Activated CD4-positive, alpha-beta memory T cell treated with anti-CD3 and anti-CD28 coated beads, Interleukin-2, amount 10 ng/mL, durations not matched to agents 7 days and 5 days (primary cell): ENCODE measurements around the gene PRICKLE3. TPM values are rescaled to one million over a fixed set of nuclear protein-coding genes. Genes with fewer than 3 reads are reported as not detected.
"Not testable (repeated sequence)": the region's sequence is repeated elsewhere in the genome, so short reads cannot be mapped to it uniquely, and the experiment has no call there.

Source experiments
- CTCF ChIA-PET: fragments of 350-600 bp; sonication (Branson Sonifier 250); formaldehyde crosslinking; loops from one replicate; lab custom pipeline; 2021; ENCODE audit warnings: antibody characterized with exemption, inconsistent platforms; lab: Charles Lee
- POLR2A ChIA-PET: fragments of 350-600 bp; sonication (Branson Sonifier 250); formaldehyde crosslinking; loops from one replicate; lab custom pipeline; 2021; ENCODE audit warnings: antibody characterized with exemption; lab: Charles Lee
- DNase-seq: peaks from one replicate; pipeline ENCODE4 v3.0.0-alpha.2; 2020
- H3K27ac Mint-ChIP-seq: one replicate; pipeline ENCODE4 v1.8.0; 2021; ENCODE audit warnings: mild to moderate bottlenecking, mixed read lengths
- H3K27me3 Mint-ChIP-seq: one replicate; pipeline ENCODE4 v1.8.0; 2021; ENCODE audit warnings: mixed read lengths
- H3K36me3 Mint-ChIP-seq: one replicate; pipeline ENCODE4 v1.8.0; 2021; ENCODE audit warnings: low read depth, mixed read lengths
- H3K4me1 Mint-ChIP-seq: one replicate; pipeline ENCODE4 v1.8.0; 2021; ENCODE audit warnings: mixed read lengths
- H3K4me3 Mint-ChIP-seq: one replicate; pipeline ENCODE4 v1.8.0; 2021; ENCODE audit warnings: mild to moderate bottlenecking, mixed read lengths
- H3K9me3 Mint-ChIP-seq: one replicate; pipeline ENCODE4 v1.8.0; 2021; ENCODE audit warnings: mixed read lengths
- total RNA-seq, 2 experiments: library from RNA; stranded (reverse); gene quantifications; one replicate each; pipeline ENCODE4 v1.2.3, GENCODE V29; 2021

The PRICKLE3 gene
- total RNA-seq, 2 experiments from 2014 or later: 19.0 to 20.3 TPM

DNA sequence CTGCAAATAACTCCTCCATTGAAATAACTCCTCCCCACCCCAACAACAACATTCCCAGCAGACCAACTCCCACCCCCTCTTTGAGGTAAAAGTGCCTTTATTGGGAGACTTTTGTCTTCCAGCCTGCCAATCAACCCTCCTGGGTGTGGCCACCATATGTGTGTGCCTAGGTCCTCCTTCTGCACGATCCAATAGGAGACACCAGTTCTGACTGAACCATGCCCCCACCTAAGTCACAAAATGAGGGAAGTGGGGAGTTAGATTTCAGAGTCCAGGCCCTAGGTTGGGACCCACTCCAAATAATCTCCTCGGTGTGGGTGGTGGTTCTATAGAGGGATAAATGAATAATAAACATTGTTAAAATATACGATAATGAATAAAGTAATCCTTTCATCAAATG lies 11.4 kb downstream of the PRICKLE3 start:
- Mint-ChIP-seq H3K4me3 (no peak overlapping the region), H3K4me1 (peaks cover 47% of the 10 kb centered on the region), H3K27me3 (no peaks in the 10 kb centered on the region), H3K9me3 (no peaks in the 10 kb centered on the region), H3K27ac (no peak overlapping the region), H3K36me3 (peaks cover 50% of the 10 kb centered on the region)
- ChIA-PET POLR2A (interaction anchor here (0.6 to 2.1 kb wide), 2 partner anchors 8 to 95 kb away, joined by 3 to 6 read pairs; partner anchors contain the start of gene WDR45), CTCF (no interaction called here)
- DNase-seq: no peak

DNA sequence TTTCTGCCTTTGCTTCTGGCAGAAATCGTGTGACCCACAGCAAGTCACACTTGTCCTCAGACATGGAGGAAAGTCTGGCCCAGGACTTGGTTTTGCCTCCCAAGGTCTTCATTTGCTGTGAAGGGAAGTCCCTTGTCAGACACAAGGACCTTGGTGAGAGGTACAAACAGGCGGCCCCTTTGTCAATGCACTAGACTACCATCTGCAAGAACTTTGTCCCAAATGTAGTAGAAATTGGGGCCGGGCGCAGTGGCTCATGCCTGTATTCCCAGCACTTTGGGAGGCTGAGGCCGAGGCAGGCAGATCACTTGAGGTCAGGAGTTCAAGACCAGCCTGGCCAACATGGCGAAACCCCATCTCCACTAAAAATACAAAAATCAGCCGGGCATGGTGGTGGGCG lies 12.6 kb downstream of the PRICKLE3 start:
- Mint-ChIP-seq H3K36me3 (peaks cover 43% of the 10 kb centered on the region), H3K4me3 (peak overlapping the region; percentile 84), H3K4me1 (peaks cover 46% of the 10 kb centered on the region)
- H3K9me3 Mint-ChIP-seq, H3K27ac Mint-ChIP-seq, DNase-seq, H3K27me3 Mint-ChIP-seq: not testable (repeated sequence)
- POLR2A ChIA-PET: interaction anchor here (1.5 kb wide), 1 partner anchor 11 kb away, joined by 4 read pairs; no protein-coding TSS in a partner anchor
- CTCF ChIA-PET: interaction anchor here (1.8 kb wide), 1 partner anchor 17 kb away, joined by 6 read pairs; no protein-coding TSS in a partner anchor

DNA sequence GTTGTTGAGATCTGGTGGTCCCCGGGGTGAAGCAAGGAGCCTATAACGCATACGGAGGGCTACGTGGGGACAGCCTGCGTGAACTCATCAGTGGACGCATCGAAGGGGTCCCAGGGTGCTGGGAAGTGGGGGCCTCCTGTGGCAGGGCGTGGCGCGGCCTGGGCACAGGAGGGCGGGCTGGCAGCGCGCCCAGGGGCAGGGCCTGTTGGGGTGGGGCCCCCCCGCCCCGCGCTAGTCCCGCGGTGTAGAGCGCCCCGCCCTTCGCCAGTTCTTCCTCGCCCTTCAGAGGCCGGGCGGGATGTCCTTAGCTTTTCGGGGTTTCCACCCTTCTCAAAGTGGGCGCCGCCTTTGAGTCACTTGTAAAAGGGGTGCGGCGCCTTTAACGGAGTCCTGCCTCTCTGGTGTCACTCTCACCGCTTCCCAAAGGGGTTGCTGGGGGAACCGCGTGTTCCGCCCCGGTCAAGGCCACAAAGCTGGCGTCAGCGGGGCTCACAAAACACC lies 13.8 kb downstream of the PRICKLE3 start:
- CTCF ChIA-PET: interaction anchor here (1.0 to 1.8 kb wide), 2 partner anchors 16 to 19 kb away, joined by 3 to 6 read pairs; no protein-coding TSS in a partner anchor
- Mint-ChIP-seq H3K4me1 (peaks cover 52% of the 10 kb centered on the region), H3K4me3 (peak overlapping the region; percentile 84)

DNA sequence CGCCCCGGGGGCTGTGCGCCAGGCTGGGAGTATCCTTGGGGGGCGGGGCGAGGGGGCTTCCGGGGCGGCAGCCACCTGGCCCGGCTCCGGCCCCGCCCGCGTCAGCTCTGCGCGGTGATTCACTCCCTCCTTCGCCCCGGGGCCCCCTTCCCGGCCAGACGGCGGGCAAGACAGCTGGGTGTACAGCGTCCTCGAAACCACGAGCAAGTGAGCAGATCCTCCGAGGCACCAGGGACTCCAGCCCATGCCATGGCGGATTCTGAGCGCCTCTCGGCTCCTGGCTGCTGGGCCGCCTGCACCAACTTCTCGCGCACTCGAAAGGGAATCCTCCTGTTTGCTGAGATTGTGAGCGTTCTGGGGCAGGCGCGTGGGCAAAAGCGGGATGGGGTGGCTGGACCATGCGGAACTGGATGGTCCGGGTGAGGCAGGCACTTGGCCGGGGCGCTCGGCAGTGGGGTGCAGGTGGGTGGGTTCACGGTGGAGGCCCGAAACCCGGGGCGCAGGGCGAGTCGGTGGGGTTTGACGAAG lies 14.4 kb downstream of the PRICKLE3 start, which contains the start of gene PLP2:
Gene PLP2, plus strand, starts transcription at position 147 of the 528 bp plus-strand sequence. Its CDS starts 103 bp downstream, at position 250.
- H3K9me3 Mint-ChIP-seq: no peaks in the 10 kb centered on the region
- CTCF ChIA-PET: interaction anchor here (1.0 to 3.5 kb wide), 3 partner anchors 16 to 19 kb away, joined by 3 to 15 read pairs (median 6); no protein-coding TSS in a partner anchor

More for the DNA sequence above, 13.8 kb downstream of the PRICKLE3 start:
- Mint-ChIP-seq H3K36me3 (peaks cover 37% of the 10 kb centered on the region), H3K9me3 (no peaks in the 10 kb centered on the region), H3K27me3 (no peaks in the 10 kb centered on the region), H3K27ac (peak overlapping the region; percentile 89)
- POLR2A ChIA-PET: interaction anchor here (1.0 to 2.1 kb wide), 10 partner anchors 9 to 435 kb away, joined by 3 to 11 read pairs (median 4); partner anchors contain the start of genes HDAC6 and PRICKLE3
- DNase-seq: peak; percentile 85

DNA sequence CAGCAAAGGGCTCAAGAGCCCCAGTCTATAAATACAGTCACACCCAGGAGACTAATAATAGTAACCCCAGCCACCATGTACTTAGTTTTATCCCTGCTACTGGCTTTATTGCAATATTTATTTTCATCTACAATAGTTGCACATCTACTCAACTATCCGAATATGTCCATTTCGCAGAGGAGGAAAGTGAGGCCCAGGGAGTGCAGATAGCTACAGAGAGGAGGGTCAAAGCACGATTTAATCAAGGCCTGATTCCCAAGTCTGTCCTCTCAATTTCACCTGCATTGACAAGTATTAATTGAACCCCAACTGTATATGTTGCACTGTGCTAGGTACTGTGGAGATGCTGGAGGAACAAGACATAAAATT lies 18.4 kb downstream of the PRICKLE3 start:
- CTCF ChIA-PET: interaction anchor here (1.6 to 3.4 kb wide), 3 partner anchors 12 to 25 kb away, joined by 11 to 20 read pairs (median 18); no protein-coding TSS in a partner anchor

More for the DNA sequence above, 14.4 kb downstream of the PRICKLE3 start, which contains the start of gene PLP2:
- H3K4me1 Mint-ChIP-seq: peaks cover 54% of the 10 kb centered on the region
- POLR2A ChIA-PET: interaction anchor here (0.9 to 2.1 kb wide), 10 partner anchors 8 to 435 kb away, joined by 3 to 11 read pairs (median 4); partner anchors contain the start of genes HDAC6 and PRICKLE3
- DNase-seq: peak; percentile 79
- H3K4me3 Mint-ChIP-seq: peak within 1 kb of the TSS; percentile 84
- peak within 1 kb of the TSS; percentile 89 for H3K27ac Mint-ChIP-seq
- no peaks in the 10 kb centered on the region for H3K27me3 Mint-ChIP-seq
- H3K36me3 Mint-ChIP-seq: peaks cover 35% of the 10 kb centered on the region

DNA sequence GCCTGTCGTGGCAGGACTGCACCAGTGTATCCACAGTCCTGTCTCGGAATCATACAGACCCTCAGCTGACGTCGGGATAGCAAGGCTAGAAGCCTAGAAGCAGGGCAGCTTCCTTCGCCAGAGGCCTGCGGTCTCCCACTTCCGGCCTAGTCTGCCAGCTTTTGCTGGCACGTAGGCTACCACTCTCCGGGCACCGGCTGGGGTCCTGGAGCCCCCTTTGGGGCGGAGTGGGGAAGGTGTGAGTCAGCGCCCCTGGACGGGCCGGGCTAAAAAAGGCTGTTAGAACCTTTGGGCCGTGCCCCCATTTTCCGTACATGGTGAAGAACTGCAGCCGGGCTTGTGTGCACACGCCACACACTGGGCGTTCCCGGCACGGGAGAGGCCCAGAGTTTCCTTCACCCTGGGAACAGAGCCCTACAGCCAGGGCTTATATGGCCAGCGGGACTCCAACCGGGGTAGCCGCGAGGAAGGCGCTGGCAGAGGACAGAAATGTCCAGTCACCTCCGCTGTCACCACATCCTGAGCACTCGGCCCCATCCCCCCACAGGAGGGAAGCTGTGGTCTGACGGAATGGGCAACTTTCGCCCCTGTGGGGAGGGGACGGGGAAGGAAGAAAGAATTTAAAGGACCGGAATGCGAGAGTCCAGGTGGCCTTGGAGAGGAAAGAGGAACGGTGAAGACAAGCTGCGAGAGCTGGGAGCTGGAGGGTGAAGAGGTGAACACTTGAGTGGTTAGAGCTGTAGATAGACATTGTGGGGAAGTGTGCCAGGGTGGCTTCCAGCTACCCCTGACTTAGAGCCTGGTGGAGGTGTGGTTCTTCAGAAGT lies 19.0 kb downstream of the PRICKLE3 start:
- ChIA-PET POLR2A (interaction anchor here (0.7 to 2.6 kb wide), 15 partner anchors 8 to 269 kb away, joined by 3 to 30 read pairs (median 6); partner anchors contain the start of genes GRIPAP1, PQBP1, SLC35A2 and TFE3), CTCF (interaction anchor here (0.9 to 3.4 kb wide), 6 partner anchors 12 to 519 kb away, joined by 3 to 20 read pairs (median 7); partner anchors contain the start of gene TFE3)
- peak overlapping the region; percentile 80 for H3K4me3 Mint-ChIP-seq
- peak; percentile 76 for DNase-seq
- no peaks in the 10 kb centered on the region for H3K9me3 Mint-ChIP-seq
- peaks cover 44% of the 10 kb centered on the region for H3K4me1 Mint-ChIP-seq
- peak overlapping the region; percentile 99 for H3K27ac Mint-ChIP-seq
- H3K27me3 Mint-ChIP-seq: no peaks in the 10 kb centered on the region
- no peaks in the 10 kb centered on the region for H3K36me3 Mint-ChIP-seq

More for the DNA sequence above, 18.4 kb downstream of the PRICKLE3 start:
- Mint-ChIP-seq H3K4me1 (peaks cover 47% of the 10 kb centered on the region), H3K36me3 (peaks cover 3% of the 10 kb centered on the region), H3K4me3 (peak overlapping the region; percentile 80), H3K27me3 (no peaks in the 10 kb centered on the region), H3K27ac (peak overlapping the region; percentile 99), H3K9me3 (no peaks in the 10 kb centered on the region)
- POLR2A ChIA-PET: interaction anchor here (0.7 to 2.6 kb wide), 8 partner anchors 8 to 229 kb away, joined by 3 to 30 read pairs (median 8); partner anchors contain the start of gene WDR45
- no peak for DNase-seq

DNA sequence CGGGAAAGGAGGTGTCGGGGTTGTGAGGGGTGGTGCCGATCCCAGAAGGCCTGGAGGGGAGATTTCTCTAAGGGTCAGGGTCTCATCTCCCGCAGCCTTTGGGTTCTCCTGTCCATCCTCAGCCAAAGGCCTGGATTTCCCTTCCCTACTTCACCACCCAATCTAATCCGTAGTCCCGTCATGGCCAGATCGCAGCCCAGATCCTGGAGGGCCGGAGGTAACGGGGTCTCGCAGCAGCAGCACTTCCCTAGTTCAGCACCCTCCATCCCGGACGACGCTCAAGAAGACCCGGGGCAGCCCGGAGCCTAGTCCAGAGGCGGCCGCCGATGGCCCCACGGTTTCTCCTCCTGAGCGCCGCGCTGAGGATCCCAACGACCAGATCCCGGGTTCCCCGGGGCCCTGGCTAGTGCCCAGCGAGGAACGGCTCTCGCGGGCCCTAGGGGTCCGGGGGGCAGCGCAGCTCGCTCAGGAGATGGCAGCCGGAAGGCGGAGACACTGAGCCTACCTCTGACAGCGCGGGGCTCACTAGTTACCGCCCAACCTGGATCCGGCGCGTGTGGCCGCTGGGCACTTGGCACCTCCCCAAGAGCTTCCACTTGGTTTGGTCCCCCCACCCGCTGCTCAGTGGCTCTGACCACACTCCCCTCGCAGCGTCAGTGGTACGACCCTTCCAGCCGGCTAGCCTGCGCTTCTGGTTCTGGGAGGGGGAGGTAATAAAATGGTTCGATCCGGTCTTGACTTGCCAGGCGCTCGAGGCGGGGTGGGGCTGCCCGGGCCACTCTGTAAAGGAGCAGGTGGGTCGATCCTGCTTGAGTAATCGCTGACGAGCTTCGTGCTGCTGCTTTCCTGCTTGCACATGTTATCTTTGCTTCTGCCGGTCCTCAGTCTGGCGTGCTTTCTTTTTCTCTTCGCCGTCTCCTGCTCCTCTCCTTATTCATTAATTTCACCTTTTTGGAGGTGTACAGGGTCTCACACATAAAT lies 20.0 kb downstream of the PRICKLE3 start:
- peak overlapping the region; percentile 99 for H3K27ac Mint-ChIP-seq
- CTCF ChIA-PET: interaction anchor here (0.9 to 3.4 kb wide), 6 partner anchors 11 to 518 kb away, joined by 3 to 20 read pairs (median 7); partner anchors contain the start of gene TFE3
- H3K4me1 Mint-ChIP-seq: peaks cover 45% of the 10 kb centered on the region
- no peaks in the 10 kb centered on the region for H3K9me3 Mint-ChIP-seq
- no peaks in the 10 kb centered on the region for H3K36me3 Mint-ChIP-seq
- H3K27me3 Mint-ChIP-seq: no peaks in the 10 kb centered on the region
- POLR2A ChIA-PET: interaction anchor here (0.9 to 2.6 kb wide), 15 partner anchors 9 to 268 kb away, joined by 3 to 30 read pairs (median 6); partner anchors contain the start of genes GRIPAP1, PQBP1, SLC35A2 and TFE3
- H3K4me3 Mint-ChIP-seq: peak overlapping the region; percentile 80
- DNase-seq: peak; percentile 82

DNA sequence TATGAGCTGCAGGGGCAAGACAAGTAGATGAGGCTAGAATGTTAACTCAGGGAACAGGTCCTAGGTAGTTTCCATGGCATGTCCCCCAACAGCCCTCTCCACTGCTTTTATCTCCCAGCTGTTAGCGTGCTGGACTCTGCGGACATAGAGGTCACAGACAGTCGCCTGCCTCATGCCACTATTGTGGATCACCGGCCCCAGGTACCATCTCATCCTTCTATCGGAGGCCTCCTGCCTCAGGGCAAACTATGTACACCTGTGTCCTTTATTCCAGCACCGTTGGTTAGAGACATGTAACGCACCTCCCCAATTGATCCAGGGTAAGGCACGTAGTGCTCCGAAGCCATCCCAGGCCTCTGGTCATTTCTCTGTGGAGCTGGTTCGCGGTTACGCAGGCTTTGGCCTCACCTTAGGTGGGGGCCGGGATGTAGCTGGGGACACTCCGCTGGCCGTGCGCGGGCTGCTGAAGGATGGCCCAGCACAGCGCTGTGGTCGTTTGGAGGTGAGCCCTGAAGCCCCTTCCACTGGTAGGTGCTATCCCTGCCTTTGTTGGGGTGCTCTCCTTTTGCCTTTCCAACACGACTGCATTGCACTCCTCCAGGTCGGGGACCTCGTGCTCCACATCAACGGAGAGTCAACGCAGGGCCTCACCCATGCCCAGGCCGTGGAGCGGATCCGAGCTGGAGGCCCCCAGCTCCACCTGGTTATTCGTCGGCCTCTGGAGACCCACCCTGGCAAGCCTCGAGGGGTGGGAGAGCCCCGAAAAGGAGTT lies 21.4 kb downstream of the PRICKLE3 start:
- Mint-ChIP-seq H3K27me3 (no peaks in the 10 kb centered on the region), H3K27ac (peak overlapping the region; percentile 87), H3K9me3 (no peaks in the 10 kb centered on the region), H3K4me3 (no peak overlapping the region), H3K4me1 (peaks cover 45% of the 10 kb centered on the region), H3K36me3 (no peaks in the 10 kb centered on the region)
- CTCF ChIA-PET: interaction anchor here (0.9 to 1.0 kb wide), 2 partner anchors 26 to 273 kb away, joined by 3 to 4 read pairs; no protein-coding TSS in a partner anchor
- no peak for DNase-seq
- POLR2A ChIA-PET: interaction anchor here (1.3 to 1.4 kb wide), 2 partner anchors 28 to 121 kb away, joined by 3 read pairs; partner anchors contain the start of gene TFE3

DNA sequence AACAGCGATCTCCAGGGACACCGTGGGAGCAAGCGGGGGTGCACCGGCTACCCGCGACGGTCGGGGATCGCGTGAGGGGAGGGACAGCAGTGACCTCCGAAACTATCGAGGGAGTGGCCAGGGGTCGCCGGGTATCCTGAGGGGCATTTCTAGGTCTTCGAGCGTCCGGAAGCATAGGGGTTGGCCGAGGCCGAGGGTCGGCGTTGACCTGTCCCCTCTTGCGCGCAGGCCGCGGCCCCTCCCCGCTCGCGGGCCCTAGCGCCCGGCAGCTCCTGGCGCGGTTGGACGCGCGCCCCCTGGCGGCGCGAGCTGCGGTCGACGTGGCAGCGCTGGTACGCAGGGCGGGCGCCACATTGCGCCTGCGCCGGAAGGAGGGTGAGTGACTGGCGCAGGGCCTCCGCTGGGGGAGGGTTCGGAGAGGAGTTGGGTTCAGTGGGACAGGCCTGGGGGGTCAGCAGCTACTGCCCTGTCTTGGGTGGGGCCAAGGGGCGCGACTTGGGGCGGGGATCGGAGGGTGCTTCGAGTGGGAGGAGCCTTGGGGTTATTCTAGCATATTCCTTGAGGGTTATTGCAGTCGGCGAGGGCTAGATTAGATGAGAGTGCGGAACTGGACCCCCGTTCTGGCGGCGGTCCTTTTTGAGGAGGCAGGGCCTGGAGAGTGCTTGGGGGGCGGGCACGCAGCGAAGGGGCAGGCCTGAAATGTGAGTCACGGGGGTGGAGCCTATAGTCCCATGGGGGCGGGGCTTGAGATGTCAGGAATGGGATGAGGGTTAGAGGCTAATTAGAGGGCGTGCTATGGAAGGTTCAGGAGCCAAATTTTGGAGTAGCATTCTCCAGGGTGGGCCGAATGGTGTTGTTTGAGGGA lies 22.4 kb downstream of the PRICKLE3 start:
- peaks cover 41% of the 10 kb centered on the region for H3K4me1 Mint-ChIP-seq
- no peaks in the 10 kb centered on the region for H3K27me3 Mint-ChIP-seq
- H3K4me3 Mint-ChIP-seq: peak overlapping the region; percentile 74
- POLR2A ChIA-PET: interaction anchor here (0.7 to 1.4 kb wide), 4 partner anchors 8 to 120 kb away, joined by 3 to 5 read pairs (median 3); partner anchors contain the start of genes PLP2 and TFE3
- peak overlapping the region; percentile 87 for H3K27ac Mint-ChIP-seq
- CTCF ChIA-PET: interaction anchor here (0.6 to 1.1 kb wide), 6 partner anchors 9 to 272 kb away, joined by 3 to 7 read pairs (median 4); partner anchors contain the start of gene OTUD5
- H3K36me3 Mint-ChIP-seq: no peaks in the 10 kb centered on the region
- DNase-seq: peak; percentile 84
- no peaks in the 10 kb centered on the region for H3K9me3 Mint-ChIP-seq

DNA sequence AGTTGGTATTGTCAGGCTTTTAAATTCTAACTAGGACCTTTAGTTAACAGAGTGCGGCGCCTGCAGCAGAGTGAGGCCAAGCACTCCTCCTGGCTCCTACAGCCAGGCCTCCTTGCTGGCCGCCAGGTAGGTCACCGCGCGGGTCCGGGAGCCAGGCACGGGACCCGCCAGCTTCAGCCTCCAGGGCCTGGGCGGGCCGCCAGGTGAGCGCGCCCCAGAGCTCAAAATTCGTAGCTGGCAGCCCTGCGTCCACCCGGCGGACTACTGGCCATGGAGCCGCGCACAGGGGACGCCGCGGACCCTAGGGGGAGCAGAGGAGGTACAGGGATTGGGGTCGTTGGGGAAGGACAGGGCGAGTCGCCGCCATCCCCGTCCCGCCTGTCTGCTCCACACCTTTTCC lies 23.6 kb downstream of the PRICKLE3 start, which contains the start of gene MAGIX:
Gene MAGIX, plus strand, starts transcription at position 139 of the 400 bp plus-strand sequence. Its CDS starts 132 bp downstream, at position 271.
- H3K36me3 Mint-ChIP-seq: no peaks in the 10 kb centered on the region
- DNase-seq: no peak
- no peaks in the 10 kb centered on the region for H3K9me3 Mint-ChIP-seq
- H3K4me3 Mint-ChIP-seq: peak within 1 kb of the TSS; percentile 74
- CTCF ChIA-PET: no interaction called here
- POLR2A ChIA-PET: no interaction called here
- H3K27me3 Mint-ChIP-seq: no peaks in the 10 kb centered on the region
- H3K4me1 Mint-ChIP-seq: peaks cover 34% of the 10 kb centered on the region
- peak within 1 kb of the TSS; percentile 47 for H3K27ac Mint-ChIP-seq
